A673 (cell line): ENCODE data around the gene SECISBP2. TPM values are rescaled to one million over a fixed set of nuclear protein-coding genes. Genes with fewer than 3 reads are reported as not detected.
"Not testable (repeated sequence)": the region's sequence is repeated elsewhere in the genome, so short reads cannot be mapped to it uniquely, and the experiment has no call there.

Experiments
- BruUV-seq: library from RNA; stranded (reverse); fragments of 400-500 nt; replicated peaks from 2 replicates; lab custom pipeline; 2021; lab: Mats Ljungman, UMichigan
- CTCF ChIA-PET: fragments of 300-600 bp; sonication (Branson Sonifier 250); formaldehyde crosslinking; loops from one replicate; lab custom pipeline; 2022; ENCODE audit warnings: antibody characterized with exemption; lab: Charles Lee
- POLR2A ChIA-PET: fragments of 300-600 bp; sonication (Branson Sonifier 250); formaldehyde crosslinking; loops from one replicate; lab custom pipeline; 2022; ENCODE audit warnings: antibody characterized with exemption; ENCODE audit not compliant: low non-redundant PET; lab: Charles Lee
- DNase-seq: peaks from one replicate; pipeline ENCODE4 v3.0.0-alpha.2; 2015; ENCODE audit warnings: low spot score
- H3K27ac ChIP-seq: fragments of 200-600 bp; sonication (generic); 2 replicates; pipeline ENCODE4 v1.5.1; 2016; ENCODE audit warnings: mixed run types, low read depth, mild to moderate bottlenecking, mixed read lengths, antibody characterized with exemption, low read length; ENCODE audit not compliant: poor library complexity, severe bottlenecking
- H3K27me3 ChIP-seq: fragments of 200-600 bp; sonication (generic); replicated peaks from 2 replicates; pipeline ENCODE4 v1.6.1; 2017; ENCODE audit warnings: mixed run types, low read depth, mild to moderate bottlenecking, mixed read lengths, antibody characterized with exemption, low read length; ENCODE audit not compliant: insufficient read depth, poor library complexity
- H3K36me3 ChIP-seq: fragments of 200-600 bp; sonication (generic); 2 replicates; pipeline ENCODE4 v1.6.1; 2016; ENCODE audit warnings: mixed run types, mild to moderate bottlenecking, mixed read lengths, antibody characterized with exemption, low read length; ENCODE audit not compliant: insufficient read depth, poor library complexity, severe bottlenecking
- H3K4me1 ChIP-seq: fragments of 200-600 bp; sonication (generic); 2 replicates; pipeline ENCODE4 v1.6.1; 2017; ENCODE audit warnings: mixed run types, mild to moderate bottlenecking, mixed read lengths, antibody characterized with exemption, low read length; ENCODE audit not compliant: insufficient read depth, poor library complexity, severe bottlenecking
- H3K4me3 ChIP-seq: fragments of 200-600 bp; sonication (generic); 2 replicates; pipeline ENCODE4 v1.5.1; 2016; ENCODE audit warnings: low read depth, mixed run types, mild to moderate bottlenecking, mixed read lengths, low read length; ENCODE audit not compliant: poor library complexity, severe bottlenecking
- H3K9me3 ChIP-seq: fragments of 200-600 bp; sonication (generic); 2 replicates; pipeline ENCODE4 v1.6.1; 2016; ENCODE audit warnings: mixed run types, low read depth, mild to moderate bottlenecking, mixed read lengths, antibody characterized with exemption, low read length; ENCODE audit not compliant: poor library complexity, severe bottlenecking
- EZH2 ChIP-seq: fragments of 200-600 bp; sonication (generic); IDR thresholded peaks from 2 replicates; pipeline ENCODE4 v1.6.1; 2017; ENCODE audit warnings: borderline replicate concordance, low read depth, mild to moderate bottlenecking, mixed read lengths, antibody characterized with exemption, low read length; ENCODE audit not compliant: poor library complexity, severe bottlenecking
- intact Hi-C: fragments of 100-400 bp; cut with micrococcal nuclease; formaldehyde crosslinking; loops from one replicate; pipeline ENCODE4 v1.10.0; 2022; ENCODE audit not compliant: unreplicated experiment
- total RNA-seq: library from RNA; stranded (reverse); gene quantifications from 2 replicates; pipeline ENCODE4 v1.2.3, GENCODE V29; 2021
- TF ChIP-seq, protein P1 (sequence below): fragments of 300-800, 200-600 bp; sonication (generic); conservative IDR thresholded peaks from 2 replicates; pipeline ENCODE4 v1.5.1; 2017; ENCODE audit warnings: low read depth, mild to moderate bottlenecking, antibody characterized with exemption, low read length, moderate library complexity, mixed read lengths

The SECISBP2 gene
- total RNA-seq, 1 experiment from 2014 or later: 44.4 TPM

DNA sequence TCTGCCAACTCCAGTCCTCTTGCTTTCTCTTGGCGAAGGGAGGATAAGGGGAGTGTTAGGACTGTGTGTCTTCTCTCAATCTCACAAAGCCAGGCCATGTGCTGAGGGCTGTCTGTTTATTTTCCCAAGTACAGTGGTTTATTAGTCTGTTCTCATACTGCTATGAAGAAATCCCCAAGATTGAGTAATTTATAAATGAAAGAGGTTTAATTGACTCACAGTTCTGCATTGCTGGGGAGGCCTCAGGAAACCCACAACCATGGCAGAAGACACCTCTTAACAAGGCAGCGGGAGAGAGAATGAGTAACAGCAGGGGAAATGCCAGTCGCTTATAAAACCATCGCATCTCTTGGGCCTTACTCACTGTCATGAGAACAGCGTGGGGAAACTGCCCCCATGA lies 43.5 kb upstream of the SECISBP2 start:
- ChIA-PET POLR2A (no interaction called here), CTCF (no interaction called here)
- Histone ChIP-seq H3K9me3 (peaks cover 31% of the 10 kb centered on the region), H3K4me1 (no peaks in the 10 kb centered on the region), H3K4me3 (no peak overlapping the region), H3K36me3 (no peaks in the 10 kb centered on the region), H3K27ac (no peak overlapping the region), H3K27me3 (no peaks in the 10 kb centered on the region)
- TF ChIP-seq EZH2: no peak
- TF ChIP-seq, protein P1, sequence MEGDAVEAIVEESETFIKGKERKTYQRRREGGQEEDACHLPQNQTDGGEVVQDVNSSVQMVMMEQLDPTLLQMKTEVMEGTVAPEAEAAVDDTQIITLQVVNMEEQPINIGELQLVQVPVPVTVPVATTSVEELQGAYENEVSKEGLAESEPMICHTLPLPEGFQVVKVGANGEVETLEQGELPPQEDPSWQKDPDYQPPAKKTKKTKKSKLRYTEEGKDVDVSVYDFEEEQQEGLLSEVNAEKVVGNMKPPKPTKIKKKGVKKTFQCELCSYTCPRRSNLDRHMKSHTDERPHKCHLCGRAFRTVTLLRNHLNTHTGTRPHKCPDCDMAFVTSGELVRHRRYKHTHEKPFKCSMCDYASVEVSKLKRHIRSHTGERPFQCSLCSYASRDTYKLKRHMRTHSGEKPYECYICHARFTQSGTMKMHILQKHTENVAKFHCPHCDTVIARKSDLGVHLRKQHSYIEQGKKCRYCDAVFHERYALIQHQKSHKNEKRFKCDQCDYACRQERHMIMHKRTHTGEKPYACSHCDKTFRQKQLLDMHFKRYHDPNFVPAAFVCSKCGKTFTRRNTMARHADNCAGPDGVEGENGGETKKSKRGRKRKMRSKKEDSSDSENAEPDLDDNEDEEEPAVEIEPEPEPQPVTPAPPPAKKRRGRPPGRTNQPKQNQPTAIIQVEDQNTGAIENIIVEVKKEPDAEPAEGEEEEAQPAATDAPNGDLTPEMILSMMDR: no peak
- intact Hi-C loops: loop anchor here (5.0 kb wide), 1 partner anchor 268 kb away; no protein-coding TSS in a partner anchor
- no peak for DNase-seq
- no TSS peak for BruUV-seq

DNA sequence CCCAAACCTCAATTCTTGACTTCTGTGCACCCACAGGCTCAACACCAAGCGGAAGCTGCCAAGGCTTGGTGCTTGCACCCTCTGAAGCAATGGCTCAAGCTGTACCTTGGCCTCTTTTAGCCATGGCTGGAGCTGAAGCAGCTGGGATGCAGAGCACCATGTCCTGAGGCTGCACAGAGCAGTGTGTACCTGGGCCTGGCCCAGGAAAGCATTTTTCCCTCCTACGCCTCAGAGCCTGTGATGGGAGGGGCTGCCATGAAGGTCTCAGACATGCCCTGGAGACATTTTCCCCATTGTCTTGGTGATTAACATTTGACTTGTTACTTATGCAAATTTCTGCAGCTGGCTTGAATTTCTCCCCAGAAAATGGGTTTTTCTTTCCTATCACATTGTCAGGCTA lies 42.3 kb upstream of the SECISBP2 start:
- CTCF ChIA-PET, DNase-seq, H3K27ac ChIP-seq, BruUV-seq, H3K4me1 ChIP-seq, POLR2A ChIA-PET, H3K36me3 ChIP-seq, H3K27me3 ChIP-seq, H3K4me3 ChIP-seq: not testable (repeated sequence)
- peaks cover 31% of the 10 kb centered on the region for H3K9me3 ChIP-seq
- intact Hi-C loops: loop anchor here (5.0 kb wide), 1 partner anchor 269 kb away; no protein-coding TSS in a partner anchor

DNA sequence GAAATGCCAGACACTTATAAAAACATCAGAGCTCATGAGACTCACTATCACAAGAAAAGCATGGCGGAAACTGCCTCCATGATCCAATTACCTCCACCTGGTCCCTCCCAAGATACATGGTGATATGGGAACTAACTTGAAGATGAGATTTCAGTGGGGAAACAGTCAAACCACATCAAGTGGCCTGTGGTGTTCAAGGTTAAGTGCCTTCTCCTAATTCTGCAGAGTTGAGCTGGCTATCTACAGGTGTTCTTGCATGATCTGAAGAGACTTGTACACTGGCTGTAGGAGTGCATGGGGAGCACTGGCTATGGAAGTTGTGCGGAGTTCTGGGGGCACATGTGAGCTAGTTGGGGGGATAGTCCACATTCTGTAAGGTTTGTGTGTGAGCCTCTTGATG lies 41.3 kb upstream of the SECISBP2 start:
- Histone ChIP-seq H3K27ac (no peak overlapping the region), H3K27me3 (no peaks in the 10 kb centered on the region), H3K9me3 (peaks cover 31% of the 10 kb centered on the region), H3K4me3 (no peak overlapping the region), H3K4me1 (no peaks in the 10 kb centered on the region), H3K36me3 (no peaks in the 10 kb centered on the region)
- ChIA-PET POLR2A (no interaction called here), CTCF (no interaction called here)
- TF ChIP-seq EZH2: no peak
- TF ChIP-seq, protein P1: no peak
- no TSS peak for BruUV-seq
- intact Hi-C loops: loop anchor here (5.0 kb wide), 1 partner anchor 270 kb away; no protein-coding TSS in a partner anchor
- no peak for DNase-seq

- no peak overlapping the region for H3K27ac ChIP-seq
- no peaks in the 10 kb centered on the region for H3K36me3 ChIP-seq
- POLR2A ChIA-PET: no interaction called here
- H3K27me3 ChIP-seq: no peaks in the 10 kb centered on the region
- CTCF ChIA-PET: no interaction called here
- BruUV-seq: no TSS peak
- TF ChIP-seq EZH2: no peak
- TF ChIP-seq, protein P1: no peak
- peaks cover 26% of the 10 kb centered on the region for H3K9me3 ChIP-seq
- H3K4me3 ChIP-seq: no peak overlapping the region
- no peak for DNase-seq
- intact Hi-C loops: loop anchor here (5.0 kb wide), 1 partner anchor 270 kb away; no protein-coding TSS in a partner anchor
- no peaks in the 10 kb centered on the region for H3K4me1 ChIP-seq
Observed at GRCh38 chr9:89277454-89277853, 40.8 kb upstream of the SECISBP2 start.
